ENCODE results near the gene PPP1R9B. TPM values are rescaled to one million over a fixed set of nuclear protein-coding genes. Genes with fewer than 3 reads are reported as not detected.

Gene PPP1R9B
- total RNA-seq, 1 experiment from 2014 or later: 36.1 TPM

GRCh38 chr17:50091918-50092285, 58.6 kb downstream of the PPP1R9B start:
- no peak for DNase-seq (ENCODE audit: low read depth)

- no peak for DNase-seq (ENCODE audit: low read depth)
Observed at GRCh38 chr17:50090971-50091917, 59.2 kb downstream of the PPP1R9B start.

- DNase-seq (ENCODE audit: low read depth): no peak
Observed at GRCh38 chr17:50090071-50090470, 60.4 kb downstream of the PPP1R9B start.

- DNase-seq (ENCODE audit: low read depth): no peak
Observed at GRCh38 chr17:50088952-50089825, 61.3 kb downstream of the PPP1R9B start.

- DNase-seq (ENCODE audit: low read depth): no peak
Observed at GRCh38 chr17:50087912-50088405, 62.5 kb downstream of the PPP1R9B start.

GRCh38 chr17:50087246-50087911, 63.1 kb downstream of the PPP1R9B start:
- DNase-seq (ENCODE audit: low read depth): peak; percentile 65

Other genes with a start within 250 kb of the PPP1R9B start
- 5.5 and 7.4 TPM in 2 replicates for gene DLX4, start 181.5 kb downstream of the PPP1R9B start, total RNA-seq (2014; rRNA removed; shearing (Covaris generic))
- gene DLX3, start 155.5 kb downstream of the PPP1R9B start, total RNA-seq (2014; rRNA removed; shearing (Covaris generic)): 0.15 and 0.96 TPM in 2 replicates
- 365 and 711 TPM in 2 replicates for gene ITGA3, start 94.6 kb downstream of the PPP1R9B start, total RNA-seq (2014; rRNA removed; shearing (Covaris generic))
- gene PDK2, start 55.3 kb downstream of the PPP1R9B start, total RNA-seq (2014; rRNA removed; shearing (Covaris generic)): 27.2 and 38.2 TPM in 2 replicates
- 0.22 and 0.49 TPM in 2 replicates for gene SAMD14, start 20.5 kb downstream of the PPP1R9B start, total RNA-seq (2014; rRNA removed; shearing (Covaris generic))
- gene SGCA, start 15.3 kb upstream of the PPP1R9B start, total RNA-seq (2014; rRNA removed; shearing (Covaris generic)): not detected in 2 replicates
- gene COL1A1, start 51.0 kb upstream of the PPP1R9B start, total RNA-seq (2014; rRNA removed; shearing (Covaris generic)): 41.9 and 81.3 TPM in 2 replicates
- gene TMEM92, start 123.8 kb upstream of the PPP1R9B start, total RNA-seq (2014; rRNA removed; shearing (Covaris generic)): 0.99 and 5.2 TPM in 2 replicates
- 17.8 and 37.4 TPM in 2 replicates for gene XYLT2, start 195.4 kb upstream of the PPP1R9B start, total RNA-seq (2014; rRNA removed; shearing (Covaris generic))
- gene MRPL27, start 222.5 kb upstream of the PPP1R9B start, total RNA-seq (2014; rRNA removed; shearing (Covaris generic)): 89.9 and 119 TPM in 2 replicates
- 6.1 and 9.6 TPM in 2 replicates for gene EME1, start 222.6 kb upstream of the PPP1R9B start, total RNA-seq (2014; rRNA removed; shearing (Covaris generic))
- gene LRRC59, start 246.8 kb upstream of the PPP1R9B start, total RNA-seq (2014; rRNA removed; shearing (Covaris generic)): 213 and 250 TPM in 2 replicates

All from M059J (cell line).